Endothelial cell of umbilical vein (primary cell): ENCODE measurements around the gene KCNH5. TPM values are rescaled to one million over a fixed set of nuclear protein-coding genes. Genes with fewer than 3 reads are reported as not detected.

Source experiments
- BruUV-seq: library from RNA; stranded (reverse); fragments of 400-500 nt; replicated peaks from 2 replicates; lab custom pipeline; 2021; lab: Mats Ljungman, UMichigan
- CTCF ChIA-PET: fragments of 300-600, 350-600 bp; sonication (Branson Sonifier 250); formaldehyde crosslinking; loops from one replicate; lab custom pipeline; 2021; ENCODE audit warnings: antibody characterized with exemption, inconsistent platforms; lab: Charles Lee
- POLR2A ChIA-PET: fragments of 300-600, 350-600 bp; sonication (Branson Sonifier 250); formaldehyde crosslinking; loops from one replicate; lab custom pipeline; 2021; ENCODE audit warnings: antibody characterized with exemption, inconsistent platforms; lab: Charles Lee
- DNase-seq: peaks from one replicate; pipeline ENCODE4 v3.0.0-alpha.2; 2011; ENCODE audit warnings: low read depth, low spot score
- FAIRE-seq: peaks from 2 replicates; lab custom pipeline; 2011; peaks lifted over from hg19 to GRCh38; lab: Jason Lieb, UNC
- H2AFZ ChIP-seq: 2 replicates; pipeline ENCODE4 v1.6.0; 2012; ENCODE audit warnings: low read depth, low read length, control low read depth, inconsistent platforms
- H3K27ac ChIP-seq: 2 replicates; pipeline ENCODE4 v1.5.1; 2011; ENCODE audit warnings: low read depth, mild to moderate bottlenecking, control low read depth, low read length, moderate library complexity; ENCODE audit not compliant: insufficient read depth
- H3K27me3 ChIP-seq, 2 experiments: 2 replicates each; pipeline versions ENCODE4 v1.6.0 to v1.6.1; 2011; ENCODE audit warnings: low read length in 2 of 2, mixed read lengths in 1 of 2; ENCODE audit not compliant: control insufficient read depth in 2 of 2, insufficient read depth in 2 of 2
- H3K36me3 ChIP-seq, 2 experiments: 2 replicates in 1 of 2; 3 replicates in 1 of 2; pipeline ENCODE4 v1.5.1; 2011; ENCODE audit warnings: low read length in 2 of 2, mild to moderate bottlenecking in 1 of 2, moderate library complexity in 1 of 2; ENCODE audit not compliant: control insufficient read depth in 2 of 2, insufficient read depth in 2 of 2; ENCODE audit errors: extremely low read depth in 1 of 2
- H3K4me1 ChIP-seq: 3 replicates; pipeline ENCODE4 v1.5.1; 2011; ENCODE audit warnings: mild to moderate bottlenecking, low read length; ENCODE audit not compliant: control insufficient read depth, insufficient read depth; ENCODE audit errors: extremely low read depth
- H3K4me2 ChIP-seq: 2 replicates; pipeline ENCODE4 v1.6.1; 2011; ENCODE audit warnings: low read length, control low read depth, mixed read lengths; ENCODE audit not compliant: insufficient read depth
- H3K4me3 ChIP-seq, 3 experiments: fragments of 200-600 bp in 1 of 3; sonication (generic), shearing (Covaris generic) in 1 of 3; replicated peaks in 1 of 3; 2 replicates each; pipeline ENCODE4 v1.5.1; 2011 to 2016; ENCODE audit warnings: control low read depth in 3 of 3, low read length in 3 of 3, mild to moderate bottlenecking in 2 of 3, inconsistent platforms in 1 of 3, low read depth in 1 of 3, moderate library complexity in 1 of 3; ENCODE audit not compliant: insufficient read depth in 1 of 3
- H3K79me2 ChIP-seq: 2 replicates; pipeline ENCODE4 v1.6.0; 2012; ENCODE audit warnings: low read length, inconsistent platforms; ENCODE audit not compliant: control insufficient read depth, insufficient read depth
- H3K9ac ChIP-seq: replicated peaks from 2 replicates; pipeline ENCODE3; 2011; ENCODE audit warnings: low read length, control low read depth; ENCODE audit not compliant: insufficient read depth; ENCODE audit errors: extremely low read depth
- H3K9me1 ChIP-seq: replicated peaks from 3 replicates; pipeline ENCODE4 v1.6.0; 2011; ENCODE audit warnings: mild to moderate bottlenecking, low read length; ENCODE audit not compliant: control insufficient read depth, insufficient read depth; ENCODE audit errors: extremely low read depth
- H3K9me3 ChIP-seq: replicated peaks from 2 replicates; pipeline ENCODE4 v1.5.1; 2012; ENCODE audit warnings: low read length, inconsistent platforms; ENCODE audit not compliant: control insufficient read depth, insufficient read depth
- H4K20me1 ChIP-seq: replicated peaks from 2 replicates; pipeline ENCODE3; 2011; ENCODE audit warnings: mild to moderate bottlenecking, low read length; ENCODE audit not compliant: control insufficient read depth, insufficient read depth; ENCODE audit errors: extremely low read depth
- CTCF ChIP-seq, 2 donors: IDR thresholded peaks; 1 replicate in 1 of 2; 2 replicates in 1 of 2; pipeline ENCODE4 v1.5.1; 2011; ENCODE audit warnings: low read length in 2 of 2, mild to moderate bottlenecking in 2 of 2, moderate library complexity in 2 of 2, control low read depth in 1 of 2, inconsistent platforms in 1 of 2, low read depth in 1 of 2; ENCODE audit not compliant: insufficient read depth in 1 of 2; ENCODE audit errors: extremely low read depth in 1 of 2
- EZH2 ChIP-seq: IDR thresholded peaks from 2 replicates; pipeline ENCODE4 v1.6.1; 2012; ENCODE audit warnings: borderline replicate concordance, low read depth, mild to moderate bottlenecking, moderate library complexity, low read length, inconsistent platforms; ENCODE audit not compliant: severe bottlenecking
- FOS ChIP-seq: IDR thresholded peaks from 2 replicates; pipeline ENCODE4 v1.6.1; 2011; ENCODE audit warnings: mild to moderate bottlenecking, low read length, moderate library complexity, borderline replicate concordance; ENCODE audit not compliant: insufficient read depth
- GATA2 ChIP-seq: IDR thresholded peaks from 2 replicates; pipeline ENCODE4 v1.7.0; 2011; ENCODE audit warnings: low read depth, mild to moderate bottlenecking, moderate library complexity, mixed read lengths, low read length; ENCODE audit not compliant: insufficient read length, insufficient read depth
- JUN ChIP-seq: IDR thresholded peaks from 2 replicates; pipeline ENCODE4 v1.6.1; 2011; ENCODE audit warnings: borderline replicate concordance, low read depth; ENCODE audit not compliant: insufficient read length, insufficient read depth
- MAX ChIP-seq: IDR thresholded peaks from 2 replicates; pipeline ENCODE4 v1.6.1; 2011; ENCODE audit not compliant: insufficient read depth, insufficient read length
- MYC ChIP-seq: IDR thresholded peaks from one replicate; pipeline ENCODE4 v1.6.1; 2011; ENCODE audit warnings: mild to moderate bottlenecking, low read depth, low read length
- POLR2A ChIP-seq: IDR thresholded peaks from 2 replicates; pipeline ENCODE4 v1.6.1; 2012; ENCODE audit warnings: low read depth, mild to moderate bottlenecking, control low read depth, low read length
- POLR2AphosphoS5 ChIP-seq: IDR thresholded peaks from 2 replicates; pipeline ENCODE4 v1.6.1; 2012; ENCODE audit warnings: low read depth, mild to moderate bottlenecking, control low read depth, low read length, moderate library complexity; ENCODE audit not compliant: insufficient read depth
- dilution Hi-C: fragments of 300-500 bp; cut with MboI; formaldehyde crosslinking; loops from one replicate; pipeline ENCODE4 v1.15.0; 2019; ENCODE audit warnings: low sequenced_read_pairs; ENCODE audit not compliant: extremely low pct_ligation_motif_present
- intact Hi-C: fragments of 100-400 bp; cut with micrococcal nuclease; formaldehyde crosslinking; loops from one replicate; pipeline ENCODE4 v1.10.0; 2022
- polyA plus RNA-seq, 4 experiments: library from polyadenylated mRNA; depleted of rRNA in 3 of 4; stranded (reverse) in 3 of 4; unstranded in 1 of 4; fragments of >200 nt; gene quantifications; 2 replicates each; pipeline versions ENCODE4 v1.2.1 to v1.2.3, GENCODE V29; 2011 to 2012; ENCODE audit warnings: missing spikeins in 1 of 4
- total RNA-seq: library from RNA; stranded (reverse); gene quantifications from 2 replicates; pipeline ENCODE4 v1.2.3, GENCODE V29; 2021

Gene KCNH5
- total and polyA plus RNA-seq, 2 donors (not counting 3 experiments of a cell fraction or from before 2014, with no cell fraction given) = not detected

DNA sequence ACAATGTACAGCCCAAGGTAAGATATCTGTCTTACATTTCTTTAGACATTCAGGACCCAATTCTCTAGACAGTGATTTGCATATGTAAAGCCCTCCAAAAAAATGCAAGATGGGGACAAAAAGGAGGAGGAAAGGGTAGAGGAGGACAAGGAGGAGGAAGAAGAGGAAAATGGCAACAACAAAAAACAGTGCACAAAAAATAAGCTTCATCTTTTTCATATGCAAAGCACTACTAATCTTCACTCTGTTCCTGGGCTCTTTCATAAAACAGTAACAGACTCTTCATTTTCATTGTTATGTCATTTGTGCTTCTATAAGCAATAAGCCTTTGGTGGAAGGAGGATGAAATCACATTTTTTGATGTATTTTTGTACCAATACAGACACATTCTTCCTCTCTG lies 61.4 kb downstream of the KCNH5 start:
- Histone ChIP-seq H3K79me2 (no peaks in the 10 kb centered on the region), H3K36me3 (no peaks in the 10 kb centered on the region), H3K27ac (no peak overlapping the region), H2AFZ (no peak overlapping the region), H3K4me1 (no peaks in the 10 kb centered on the region), H3K9ac (no peak overlapping the region), H3K9me3 (no peaks in the 10 kb centered on the region), H3K4me2 (no peak overlapping the region), H3K9me1 (no peaks in the 10 kb centered on the region), H3K4me3 (no peak overlapping the region), H4K20me1 (no peaks in the 10 kb centered on the region), H3K27me3 (peaks cover 0 to 2% of the 10 kb centered on the region in 2 experiments)
- FAIRE-seq (no peak), DNase-seq (no peak)
- intact Hi-C loops = loop anchor here (1.0 kb wide), 1 partner anchor 21 kb away; no protein-coding TSS in a partner anchor
- TF ChIP-seq POLR2A (no peak), FOS (no peak), GATA2 (no peak), MYC (no peak), POLR2AphosphoS5 (no peak), CTCF (IDR thresholded peaks at IDR 0.05; ENCODE audit: extremely low read depth in 1 of 2, insufficient read depth in 1 of 2, low read depth in 1 of 2, low read length in 2 of 2) (no peak), MAX (no peak), JUN (no peak), EZH2 (no peak)
- CTCF ChIA-PET = no interaction called here
- POLR2A ChIA-PET = no interaction called here
- dilution Hi-C loops = no loop called here
- BruUV-seq = no TSS peak
